GM12865 (cell line): ENCODE results near the gene TPRN.
A peak's percentile ranks its signal among the peaks of the same experiment; 100 is the strongest.

Experiments used
- DNase-seq: peaks from one replicate; pipeline ENCODE4 v3.0.0; 2010; ENCODE audit warnings: low read depth
- H3K4me3 ChIP-seq: 2 replicates; pipeline ENCODE4 v1.5.1; 2011; ENCODE audit warnings: mild to moderate bottlenecking, low read depth, low read length, control low read depth
- TF ChIP-seq, protein P1 (sequence below): IDR thresholded peaks from 2 replicates; pipeline ENCODE4 v1.5.1; 2011; ENCODE audit warnings: low read length, control low read depth, low read depth, inconsistent platforms; ENCODE audit not compliant: insufficient read depth; ENCODE audit errors: missing control alignments

TPRN gene

DNA sequence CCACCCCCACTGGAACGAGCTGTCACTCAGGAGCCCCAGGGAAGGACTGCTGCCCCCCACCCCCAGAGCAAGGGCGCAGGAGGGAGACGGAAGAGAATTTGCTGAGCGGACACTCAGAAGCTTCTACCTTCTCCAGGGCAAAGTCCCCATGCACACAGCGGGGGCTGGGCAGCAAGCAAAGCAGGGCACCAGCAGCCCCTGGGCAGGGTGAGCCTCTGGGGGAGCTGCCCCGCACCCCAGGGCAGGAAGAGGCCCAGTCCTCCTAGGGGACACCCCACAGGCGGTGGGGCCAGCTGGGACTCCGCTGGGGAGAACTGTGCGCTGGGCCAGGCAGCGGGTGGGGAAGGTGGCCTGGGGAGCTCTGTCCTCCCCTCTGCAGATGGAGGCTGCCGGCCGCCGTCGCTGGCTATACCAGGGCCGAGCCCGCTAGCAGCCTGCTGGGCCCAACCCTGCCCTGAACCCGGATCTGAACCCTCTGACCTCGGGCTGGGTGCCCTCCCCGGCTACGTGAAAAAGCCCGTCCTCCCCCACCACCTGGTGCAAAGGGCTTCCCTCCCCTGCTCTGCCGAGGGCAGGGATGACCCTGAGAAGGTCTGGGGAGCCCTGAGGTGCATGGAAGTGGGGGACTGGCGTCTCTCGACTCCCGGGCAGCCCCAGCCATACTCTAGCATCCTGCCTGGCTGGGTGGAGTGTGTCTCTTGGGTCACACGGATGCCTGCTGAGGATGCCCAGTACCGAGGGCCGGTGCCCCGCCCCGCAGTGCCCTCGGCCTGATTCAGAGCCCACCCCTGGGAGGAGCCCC lies 29.6 kb upstream of the TPRN start:
- TF ChIP-seq, protein P1, sequence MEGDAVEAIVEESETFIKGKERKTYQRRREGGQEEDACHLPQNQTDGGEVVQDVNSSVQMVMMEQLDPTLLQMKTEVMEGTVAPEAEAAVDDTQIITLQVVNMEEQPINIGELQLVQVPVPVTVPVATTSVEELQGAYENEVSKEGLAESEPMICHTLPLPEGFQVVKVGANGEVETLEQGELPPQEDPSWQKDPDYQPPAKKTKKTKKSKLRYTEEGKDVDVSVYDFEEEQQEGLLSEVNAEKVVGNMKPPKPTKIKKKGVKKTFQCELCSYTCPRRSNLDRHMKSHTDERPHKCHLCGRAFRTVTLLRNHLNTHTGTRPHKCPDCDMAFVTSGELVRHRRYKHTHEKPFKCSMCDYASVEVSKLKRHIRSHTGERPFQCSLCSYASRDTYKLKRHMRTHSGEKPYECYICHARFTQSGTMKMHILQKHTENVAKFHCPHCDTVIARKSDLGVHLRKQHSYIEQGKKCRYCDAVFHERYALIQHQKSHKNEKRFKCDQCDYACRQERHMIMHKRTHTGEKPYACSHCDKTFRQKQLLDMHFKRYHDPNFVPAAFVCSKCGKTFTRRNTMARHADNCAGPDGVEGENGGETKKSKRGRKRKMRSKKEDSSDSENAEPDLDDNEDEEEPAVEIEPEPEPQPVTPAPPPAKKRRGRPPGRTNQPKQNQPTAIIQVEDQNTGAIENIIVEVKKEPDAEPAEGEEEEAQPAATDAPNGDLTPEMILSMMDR: no peak
- DNase-seq: no peak
- no peak overlapping the region for H3K4me3 ChIP-seq

DNA sequence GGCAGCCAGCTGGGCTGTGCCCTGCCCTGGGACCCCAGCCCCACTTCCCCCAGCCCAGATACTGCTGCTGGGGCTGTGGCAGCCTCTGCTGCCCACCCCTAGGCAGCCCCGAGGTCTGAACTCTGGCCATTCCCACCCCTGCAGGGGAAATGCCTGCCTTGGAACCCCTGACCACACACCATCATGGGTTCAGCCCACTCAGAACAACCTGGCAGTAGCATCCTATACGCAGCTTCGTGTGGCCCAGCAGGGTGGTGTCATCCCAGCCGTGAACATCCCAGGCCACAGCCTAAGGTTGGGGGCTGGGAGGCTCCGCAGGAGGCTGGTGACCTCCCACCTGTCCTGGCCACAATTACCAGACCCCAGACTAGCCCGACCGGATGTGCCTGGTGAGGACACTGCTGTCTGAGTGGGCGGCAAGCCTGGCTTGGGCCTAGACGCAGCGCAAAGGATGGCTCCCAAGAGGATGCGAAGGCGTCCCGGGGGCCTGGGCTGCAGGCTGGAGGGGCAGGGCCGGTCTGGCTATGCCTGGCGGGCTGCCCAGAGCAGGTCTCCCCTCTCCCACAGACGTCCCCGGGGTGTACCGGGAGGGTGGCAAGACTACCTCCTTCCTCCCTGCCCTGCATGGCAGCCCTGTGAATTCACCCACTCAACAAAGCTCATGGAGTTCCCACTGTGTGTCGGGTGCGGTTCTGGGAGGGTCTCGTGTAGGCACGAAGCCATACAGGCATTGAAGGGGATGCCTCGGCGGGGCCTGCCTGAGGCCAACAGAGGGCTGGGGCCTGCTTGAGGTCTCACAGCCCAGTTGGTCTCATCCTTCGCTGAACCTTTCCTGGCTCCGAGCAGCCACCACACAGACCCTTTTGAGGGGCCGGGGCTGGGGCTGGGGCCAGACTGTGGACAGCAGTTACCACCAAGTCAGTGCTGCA lies 28.7 kb upstream of the TPRN start:
- TF ChIP-seq, protein P1: no peak
- no peak overlapping the region for H3K4me3 ChIP-seq
- DNase-seq: no peak

DNA sequence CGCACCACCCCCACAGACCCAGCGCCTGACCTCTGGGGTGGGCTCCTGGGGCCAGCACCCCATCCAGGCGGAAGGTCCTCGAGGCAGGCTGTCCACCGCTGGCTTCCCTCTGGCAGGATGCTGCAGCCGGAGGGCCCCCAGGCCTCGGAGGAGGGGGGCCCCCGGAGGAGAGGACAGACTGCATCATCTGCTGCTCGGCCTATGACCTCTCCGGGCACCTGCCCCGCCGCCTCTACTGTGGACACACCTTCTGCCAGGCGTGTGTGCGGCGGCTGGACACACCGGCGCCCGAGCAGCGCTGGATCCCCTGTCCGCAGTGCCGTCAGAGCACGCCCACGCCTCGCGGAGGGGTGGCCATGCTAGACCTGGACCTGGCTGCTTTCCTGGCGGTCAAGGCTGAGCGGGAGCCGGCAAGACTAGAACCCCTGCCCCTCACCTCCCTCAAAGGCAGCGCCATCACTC lies 28.0 kb upstream of the TPRN start:
- no peak for DNase-seq
- TF ChIP-seq, protein P1: no peak
- H3K4me3 ChIP-seq: no peak overlapping the region

DNA sequence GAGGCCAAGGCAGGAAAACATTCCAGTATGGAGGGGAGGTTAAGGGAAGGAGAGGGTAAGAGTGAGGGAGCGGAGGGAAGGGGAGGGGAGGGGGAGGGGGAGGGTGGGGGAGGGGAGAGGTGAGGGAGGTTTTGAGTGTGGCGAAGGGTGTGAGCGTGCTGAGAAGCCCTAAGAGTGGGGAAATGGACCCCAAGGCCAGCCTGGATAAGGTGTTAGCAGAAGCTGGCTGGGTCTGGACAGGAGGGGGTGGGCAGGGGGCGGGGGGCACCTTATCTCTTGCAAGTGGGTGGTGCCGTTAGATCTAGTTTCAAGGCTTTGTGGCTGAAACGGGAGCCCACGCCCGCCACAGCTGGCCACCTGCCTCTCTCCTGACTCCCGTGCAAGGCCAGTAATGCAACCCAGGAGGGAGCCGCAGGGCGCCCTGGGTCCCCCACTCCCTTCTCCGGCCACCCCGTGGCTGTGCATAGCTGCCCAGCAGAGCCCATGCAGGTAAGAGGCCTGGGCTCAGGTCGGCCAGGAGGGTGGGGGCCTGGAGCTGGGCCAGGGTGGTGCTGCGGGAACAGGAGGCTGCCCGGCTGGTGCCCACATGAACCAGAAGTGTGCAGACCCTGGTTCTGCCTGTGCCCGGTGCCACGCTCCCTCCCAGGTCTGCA lies 27.4 kb upstream of the TPRN start:
- TF ChIP-seq, protein P1: no peak
- DNase-seq: no peak

DNA sequence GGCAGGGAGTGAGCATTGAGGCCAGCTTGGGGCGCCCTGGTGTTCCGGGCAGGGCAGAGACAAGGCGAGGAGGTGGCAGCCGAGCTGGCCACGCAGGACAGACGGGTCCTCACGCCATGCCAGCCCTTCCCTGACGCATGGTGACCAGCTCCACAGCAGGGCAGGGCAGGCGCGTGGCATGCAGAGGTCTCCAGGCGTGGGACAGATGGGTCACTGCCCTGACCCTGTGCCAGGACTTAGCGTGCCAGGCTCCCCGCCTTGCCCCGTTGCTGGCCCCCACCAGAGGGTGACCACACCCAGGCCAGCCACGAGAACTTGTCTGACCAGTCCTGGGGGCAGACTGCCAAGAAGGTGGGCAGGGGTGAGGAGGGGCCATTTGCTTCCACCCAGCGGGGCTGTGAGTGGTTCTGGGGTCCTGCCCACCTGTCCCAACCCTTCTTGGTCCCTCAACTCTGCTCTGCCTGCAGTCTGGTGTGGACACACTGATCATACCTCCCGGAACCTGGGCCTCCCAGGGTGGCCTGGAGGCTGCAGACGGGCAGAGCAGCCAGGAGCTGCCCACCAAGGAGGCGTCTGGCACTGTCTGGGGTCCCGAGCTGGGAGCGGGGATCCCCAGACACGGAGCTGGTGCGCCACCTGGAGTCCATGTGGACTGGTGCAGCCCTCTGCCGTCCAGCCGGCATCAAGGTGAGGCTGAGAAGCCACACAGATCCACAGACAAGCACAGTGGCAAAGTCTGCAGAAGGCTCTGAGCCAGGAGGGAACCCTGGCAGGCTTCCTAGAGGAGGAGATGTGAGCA lies 26.7 kb upstream of the TPRN start, which contains the start of gene RNF224:
Gene RNF224 (plus strand): TSS at position 449 of the 799 bp plus-strand sequence. CDS start 834 bp downstream, outside the sequence.
- peak; percentile 88 for DNase-seq
- TF ChIP-seq, protein P1: peak; percentile 94
- H3K4me3 ChIP-seq: no peak within 1 kb of the TSS

More for the DNA sequence above, 27.4 kb upstream of the TPRN start:
- no peak overlapping the region for H3K4me3 ChIP-seq
